BLaER1 treated with 17β-estradiol and CSF1 and Interleukin-3, amounts not matched to agents 10 nM and 100 nM (cell line): ENCODE measurements around the gene NFATC3.

Experiments
- H3K27ac ChIP-seq, 11 experiments: shearing (Covaris generic); formaldehyde crosslinking; 2 replicates each; pipeline ENCODE4 v1.8.1; 2022
- H3K27me3 ChIP-seq, 11 experiments: shearing (Covaris generic); formaldehyde crosslinking; 2 replicates each; pipeline ENCODE4 v1.8.1; 2022
- H3K36me3 ChIP-seq, 11 experiments: shearing (Covaris generic); formaldehyde crosslinking; 2 replicates each; pipeline ENCODE4 v1.8.1; 2022
- H3K4me1 ChIP-seq, 10 experiments: shearing (Covaris generic); formaldehyde crosslinking; 2 replicates each; pipeline ENCODE4 v1.8.1; 2022
- H3K4me2 ChIP-seq, 11 experiments: shearing (Covaris generic); formaldehyde crosslinking; 2 replicates each; pipeline ENCODE4 v1.8.1; 2022
- H3K4me3 ChIP-seq, 10 experiments: shearing (Covaris generic); formaldehyde crosslinking; 2 replicates each; pipeline ENCODE4 v1.8.1; 2022
- H3K9ac ChIP-seq, 11 experiments: shearing (Covaris generic); formaldehyde crosslinking; 2 replicates each; pipeline ENCODE4 v1.8.1; 2022
- H3K9me3 ChIP-seq, 11 experiments: shearing (Covaris generic); formaldehyde crosslinking; replicated peaks in 1 of 11; 2 replicates each; pipeline ENCODE4 v1.8.1; 2022
- H4K20me1 ChIP-seq, 11 experiments: shearing (Covaris generic); formaldehyde crosslinking; 2 replicates each; pipeline ENCODE4 v1.8.1; 2022
- Cebpa-rat ChIP-seq, 11 experiments: shearing (Covaris generic); IDR thresholded peaks; 2 replicates each; pipeline ENCODE4 v1.8.1; 2022

Gene NFATC3

GRCh38 chr16:68252383-68252782 is 167.2 kb downstream of the NFATC3 start:
- Histone ChIP-seq H4K20me1 (peaks cover 0 to 42% (median 0%) of the 10 kb centered on the region in 11 experiments; a peak in 8 of 22 replicates), H3K4me1 (peaks cover 77 to 99% (median 94%) of the 10 kb centered on the region in 10 experiments), H3K4me2 (peak overlapping the region; percentile 58 to 91 (median 71)), H3K27ac (peak overlapping the region in 9 of 11 experiments; percentile 38 to 100 (median 63); a peak in 19 of 22 replicates), H3K9me3 (no peaks in the 10 kb centered on the region), H3K36me3 (peaks cover 60 to 88% (median 69%) of the 10 kb centered on the region in 11 experiments), H3K9ac (peak overlapping the region; percentile 28 to 77 (median 42); a peak in 19 of 22 replicates), H3K4me3 (no peak overlapping the region), H3K27me3 (no peaks in the 10 kb centered on the region)
- no peak for TF ChIP-seq Cebpa-rat (IDR thresholded peaks at IDR 0.05)

- peaks cover 53 to 86% (median 67%) of the 10 kb centered on the region in 11 experiments for H3K36me3 ChIP-seq
- H3K27ac ChIP-seq = peak overlapping the region in 6 of 11 experiments; percentile 58 to 100 (median 74); a peak in 10 of 22 replicates
These were observed 168.6 kb downstream of the NFATC3 start for GRCh38 chr16:68253721-68254120.

GRCh38 chr16:68255712-68256111 is 170.5 kb downstream of the NFATC3 start:
- Histone ChIP-seq H3K4me1 (peaks cover 77 to 100% (median 97%) of the 10 kb centered on the region in 10 experiments), H3K27ac (peak overlapping the region in 9 of 11 experiments; percentile 85 to 100 (median 97); a peak in 18 of 22 replicates), H4K20me1 (peaks cover 0 to 58% (median 0%) of the 10 kb centered on the region in 11 experiments; a peak in 6 of 22 replicates), H3K4me3 (no peak overlapping the region), H3K9ac (peak overlapping the region in 7 of 11 experiments; percentile 26 to 96 (median 86); a peak in 12 of 22 replicates), H3K36me3 (peaks cover 51 to 86% (median 64%) of the 10 kb centered on the region in 11 experiments), H3K4me2 (peak overlapping the region in 9 of 11 experiments; percentile 7 to 97 (median 92); a peak in 17 of 22 replicates), H3K27me3 (no peaks in the 10 kb centered on the region), H3K9me3 (no peaks in the 10 kb centered on the region)
- TF ChIP-seq Cebpa-rat (IDR thresholded peaks at IDR 0.05) = no peak

More at GRCh38 chr16:68253721-68254120, 168.6 kb downstream of the NFATC3 start:
- H3K4me2 ChIP-seq = peak overlapping the region in 7 of 11 experiments; percentile 58 to 91 (median 76); a peak in 9 of 22 replicates
- peak overlapping the region in 2 of 11 experiments; percentile 66 to 77; a peak in 1 of 22 replicates for H3K9ac ChIP-seq
- H3K4me1 ChIP-seq = peaks cover 77 to 99% (median 94%) of the 10 kb centered on the region in 10 experiments
- H3K27me3 ChIP-seq = no peaks in the 10 kb centered on the region
- no peak for TF ChIP-seq Cebpa-rat (IDR thresholded peaks at IDR 0.05)
- no peak overlapping the region for H3K4me3 ChIP-seq
- H3K9me3 ChIP-seq = no peaks in the 10 kb centered on the region
- peaks cover 0 to 48% (median 0%) of the 10 kb centered on the region in 11 experiments; a peak in 5 of 22 replicates for H4K20me1 ChIP-seq

DNA sequence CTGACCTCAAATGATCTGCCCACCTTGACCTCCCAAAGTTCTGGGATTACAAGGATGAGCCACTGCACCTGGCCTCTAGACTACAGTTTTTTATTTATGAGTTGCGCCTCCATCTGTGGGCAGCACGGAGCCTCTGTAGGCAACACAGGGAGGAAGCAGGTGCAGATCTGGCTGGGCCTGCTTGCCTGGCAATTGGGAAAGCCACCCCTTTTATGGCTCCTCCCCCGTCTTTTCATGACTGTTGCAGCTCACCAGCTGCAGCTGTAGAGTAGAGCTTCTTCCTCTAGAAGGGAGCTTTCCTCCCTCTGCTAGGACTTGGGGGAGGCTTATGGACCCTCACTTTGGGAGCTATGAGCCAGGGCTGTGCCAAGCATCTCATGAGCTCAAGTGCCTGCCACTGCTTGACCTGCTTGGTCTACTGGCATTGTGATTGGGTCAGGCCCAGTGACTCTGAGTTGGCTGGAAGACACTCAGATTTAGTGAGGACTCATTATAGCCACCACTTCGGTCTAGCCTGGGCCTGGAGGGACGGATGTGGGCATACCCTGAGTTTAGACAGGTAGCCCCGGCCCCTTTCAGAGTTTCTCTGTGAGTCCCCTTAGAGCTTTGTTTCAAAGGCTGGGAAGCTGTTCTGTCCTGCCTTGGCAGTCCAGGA is 172.2 kb downstream of the NFATC3 start:
- H3K4me1 ChIP-seq = peaks cover 62 to 99% (median 92%) of the 10 kb centered on the region in 10 experiments
- H4K20me1 ChIP-seq = peaks cover 0 to 58% (median 0%) of the 10 kb centered on the region in 11 experiments; a peak in 6 of 22 replicates
- H3K4me3 ChIP-seq = peak overlapping the region in 9 of 10 experiments; percentile 5 to 47 (median 31); a peak in 12 of 20 replicates
- peak overlapping the region; percentile 71 to 100 (median 96) for H3K27ac ChIP-seq
- H3K9ac ChIP-seq = peak overlapping the region; percentile 70 to 96 (median 84)
- H3K9me3 ChIP-seq = no peaks in the 10 kb centered on the region
- TF ChIP-seq Cebpa-rat (IDR thresholded peaks at IDR 0.05) = peak in 7 of 11 experiments; percentile 25 to 93 (median 78); a peak in 11 of 22 replicates
- H3K4me2 ChIP-seq = peak overlapping the region; percentile 79 to 97 (median 89)
- H3K27me3 ChIP-seq = no peaks in the 10 kb centered on the region
- peaks cover 54 to 76% (median 64%) of the 10 kb centered on the region in 11 experiments for H3K36me3 ChIP-seq

GRCh38 chr16:68257906-68258800 is 173.0 kb downstream of the NFATC3 start:
- H3K9me3 ChIP-seq = no peaks in the 10 kb centered on the region
- no peak for TF ChIP-seq Cebpa-rat (IDR thresholded peaks at IDR 0.05)
- peak overlapping the region in 9 of 10 experiments; percentile 5 to 47 (median 31); a peak in 12 of 20 replicates for H3K4me3 ChIP-seq
- H4K20me1 ChIP-seq = peaks cover 0 to 51% (median 0%) of the 10 kb centered on the region in 11 experiments; a peak in 6 of 22 replicates
- H3K27ac ChIP-seq = peak overlapping the region; percentile 71 to 100 (median 96)
- H3K9ac ChIP-seq = peak overlapping the region; percentile 70 to 96 (median 84)
- H3K36me3 ChIP-seq = peaks cover 51 to 68% (median 58%) of the 10 kb centered on the region in 11 experiments
- H3K4me1 ChIP-seq = peaks cover 59 to 99% (median 88%) of the 10 kb centered on the region in 10 experiments
- H3K4me2 ChIP-seq = peak overlapping the region; percentile 79 to 97 (median 89)
- no peaks in the 10 kb centered on the region for H3K27me3 ChIP-seq

- H3K4me3 ChIP-seq = no peak overlapping the region
- peaks cover 64 to 98% (median 86%) of the 10 kb centered on the region in 10 experiments for H3K4me1 ChIP-seq
- H3K36me3 ChIP-seq = peaks cover 41 to 57% (median 48%) of the 10 kb centered on the region in 11 experiments
- no peaks in the 10 kb centered on the region for H3K9me3 ChIP-seq
- peaks cover 0 to 42% (median 0%) of the 10 kb centered on the region in 11 experiments; a peak in 6 of 22 replicates for H4K20me1 ChIP-seq
- H3K9ac ChIP-seq = peak overlapping the region; percentile 67 to 96 (median 84); a peak in 18 of 22 replicates
- H3K4me2 ChIP-seq = peak overlapping the region; percentile 79 to 97 (median 89)
- H3K27me3 ChIP-seq = no peaks in the 10 kb centered on the region
- H3K27ac ChIP-seq = peak overlapping the region in 10 of 11 experiments; percentile 74 to 100 (median 96); a peak in 20 of 22 replicates
- TF ChIP-seq Cebpa-rat (IDR thresholded peaks at IDR 0.05) = no peak
These were observed 174.0 kb downstream of the NFATC3 start for GRCh38 chr16:68259007-68259825.

DNA sequence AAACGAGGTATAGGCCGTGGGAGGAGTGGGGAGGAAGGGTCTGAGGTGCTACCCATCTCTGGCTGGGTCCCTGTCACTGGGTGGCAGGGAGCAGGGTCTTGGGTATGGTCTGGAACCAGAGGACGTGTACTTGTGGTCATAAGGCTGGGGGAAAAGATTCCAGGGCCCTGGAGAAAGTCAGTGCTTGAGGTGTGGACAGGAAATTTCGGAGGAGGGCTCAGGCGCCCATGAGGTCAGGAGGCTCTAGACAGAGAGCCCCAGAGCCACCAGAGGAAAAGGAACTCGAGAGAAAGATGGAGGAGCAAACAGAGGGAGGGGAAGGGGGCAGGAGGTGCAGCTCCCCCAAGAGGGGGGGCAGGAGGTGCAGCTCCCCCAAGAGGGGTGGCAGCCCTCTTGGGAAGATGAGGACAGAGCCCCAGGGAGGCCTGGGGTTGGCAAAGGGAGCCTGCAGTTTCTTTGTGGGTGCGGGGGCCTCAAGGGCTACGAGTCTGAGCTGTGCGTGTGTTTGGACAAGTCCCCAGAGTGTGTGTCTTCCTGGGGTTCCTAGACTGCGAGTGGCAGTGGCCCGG is 178.5 kb downstream of the NFATC3 start:
- Histone ChIP-seq H4K20me1 (peaks cover 14 to 56% (median 30%) of the 10 kb centered on the region in 11 experiments; a peak in 18 of 22 replicates), H3K9ac (peak overlapping the region; percentile 87 to 98 (median 92)), H3K4me1 (peaks cover 43 to 89% (median 77%) of the 10 kb centered on the region in 10 experiments), H3K27me3 (no peaks in the 10 kb centered on the region), H3K27ac (peak overlapping the region; percentile 85 to 97 (median 93)), H3K4me3 (peak overlapping the region; percentile 75 to 92 (median 83)), H3K9me3 (no peaks in the 10 kb centered on the region), H3K4me2 (peak overlapping the region; percentile 83 to 97 (median 89)), H3K36me3 (peaks cover 26 to 46% (median 35%) of the 10 kb centered on the region in 11 experiments)
- TF ChIP-seq Cebpa-rat (IDR thresholded peaks at IDR 0.05) = no peak
